DMS53 (cell line): ENCODE data around the gene SIRT1.
"Not testable (repeated sequence)": the region's sequence is repeated elsewhere in the genome, so short reads cannot be mapped to it uniquely, and the experiment has no call there.

Source experiments
- DNase-seq: peaks from one replicate; lab custom pipeline; 2025; lab: John Stamatoyannopoulos, UW

Gene SIRT1

GRCh38 chr10:67965456-67965855 is 81.0 kb downstream of the SIRT1 start:
- DNase-seq, result no peak

GRCh38 chr10:67966035-67966434 is 81.6 kb downstream of the SIRT1 start:
- not testable (repeated sequence) for DNase-seq
